ENCODE data around the gene FAM98B. TPM values are rescaled to one million over a fixed set of nuclear protein-coding genes. Genes with fewer than 3 reads are reported as not detected.

FAM98B gene
- total RNA-seq, 1 donor from 2014 or later = 34.7 TPM

DNA sequence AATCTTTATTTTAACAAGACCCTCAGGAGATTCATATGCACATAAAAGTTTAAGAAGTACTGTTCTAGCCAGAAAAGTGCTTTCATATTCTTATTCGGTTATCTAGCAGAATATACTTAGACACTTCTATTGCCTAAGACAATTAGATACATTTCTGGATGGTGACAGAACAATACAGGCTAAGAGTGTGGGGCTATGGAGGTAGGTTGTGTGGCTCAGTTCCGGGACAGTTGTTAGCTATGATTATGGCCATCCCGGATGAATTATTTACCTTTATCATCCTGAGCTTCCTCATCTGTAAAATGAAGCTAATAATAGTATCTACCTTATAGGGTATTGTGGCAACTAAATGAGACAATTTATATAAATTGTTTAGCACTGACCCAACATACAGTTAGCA, 6.6 kb downstream of the FAM98B start:
- intact Hi-C loops (cut with micrococcal nuclease) = no loop called here

DNA sequence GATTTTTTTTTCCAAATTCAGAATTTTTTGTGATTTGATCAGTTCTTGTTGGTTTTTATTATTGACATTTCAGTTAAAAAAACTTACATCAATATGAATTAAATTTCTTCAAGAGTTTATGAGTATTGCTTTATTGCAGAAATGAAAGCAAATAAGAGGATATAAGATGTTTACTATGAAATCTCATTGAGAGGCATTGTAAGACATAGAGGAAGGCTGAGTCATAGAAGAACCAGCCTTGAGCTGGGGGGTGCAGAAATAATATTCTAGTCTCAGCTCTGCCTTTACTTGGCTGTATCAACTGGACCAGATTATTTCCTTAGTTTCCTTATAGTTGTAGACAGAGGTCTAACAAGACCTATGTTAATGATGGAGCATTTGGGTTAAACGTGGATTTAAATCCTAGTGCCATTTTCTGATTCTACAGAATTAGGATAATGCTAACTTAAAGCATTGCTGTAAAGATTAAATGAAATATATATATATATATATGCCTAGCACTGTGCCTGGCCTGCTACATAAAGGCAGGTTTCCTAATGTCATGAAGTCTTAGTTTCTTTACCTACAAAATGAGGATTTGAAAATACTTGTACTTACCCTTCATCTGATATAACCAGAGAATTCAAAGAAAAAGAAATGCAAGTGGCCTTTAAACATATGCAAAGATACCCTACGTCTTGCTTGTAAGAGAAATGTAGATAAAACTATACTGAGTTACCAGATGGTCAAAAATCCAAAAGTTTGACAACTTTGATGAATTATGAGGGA, 7.3 kb downstream of the FAM98B start:
- intact Hi-C loops (cut with micrococcal nuclease) = no loop called here

DNA sequence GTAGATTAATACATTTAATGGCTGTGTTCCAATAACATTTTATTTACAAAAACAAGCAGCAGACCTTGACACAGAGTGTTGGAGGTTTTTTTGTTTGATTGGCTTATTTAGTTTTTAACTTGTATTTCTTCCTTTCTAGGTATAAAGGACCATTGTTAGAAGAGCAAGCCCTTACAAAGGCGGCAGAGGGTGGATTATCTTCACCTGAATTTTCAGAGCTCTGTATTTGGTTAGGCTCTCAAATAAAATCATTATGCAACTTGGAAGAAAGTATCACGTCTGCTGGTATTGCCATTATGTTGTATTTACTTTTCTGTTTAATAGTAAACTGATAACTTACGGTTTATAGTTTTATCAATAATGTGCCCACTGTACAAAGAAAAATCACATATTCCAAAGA, 10.0 kb downstream of the FAM98B start:
- intact Hi-C loops (cut with micrococcal nuclease) = no loop called here

DNA sequence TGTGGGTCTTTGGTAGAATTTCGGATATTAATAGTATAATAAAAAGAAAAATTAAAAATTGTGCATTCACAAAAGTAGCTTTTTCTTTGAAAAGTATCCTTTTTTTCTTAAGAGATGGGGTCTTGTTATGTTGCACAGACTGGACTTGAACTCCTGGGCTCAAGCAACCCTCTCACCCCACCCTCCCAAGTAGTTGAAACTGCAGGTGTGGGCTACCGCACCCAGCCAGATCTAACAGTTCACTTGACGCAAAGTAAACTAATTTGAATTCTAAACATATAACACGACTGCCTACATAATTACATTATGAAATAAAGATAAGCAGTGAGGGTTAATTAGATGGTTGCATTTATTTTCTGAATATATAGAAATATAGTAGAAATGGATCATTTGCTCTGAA, 10.7 kb downstream of the FAM98B start:
- intact Hi-C loops (cut with micrococcal nuclease) = no loop called here

DNA sequence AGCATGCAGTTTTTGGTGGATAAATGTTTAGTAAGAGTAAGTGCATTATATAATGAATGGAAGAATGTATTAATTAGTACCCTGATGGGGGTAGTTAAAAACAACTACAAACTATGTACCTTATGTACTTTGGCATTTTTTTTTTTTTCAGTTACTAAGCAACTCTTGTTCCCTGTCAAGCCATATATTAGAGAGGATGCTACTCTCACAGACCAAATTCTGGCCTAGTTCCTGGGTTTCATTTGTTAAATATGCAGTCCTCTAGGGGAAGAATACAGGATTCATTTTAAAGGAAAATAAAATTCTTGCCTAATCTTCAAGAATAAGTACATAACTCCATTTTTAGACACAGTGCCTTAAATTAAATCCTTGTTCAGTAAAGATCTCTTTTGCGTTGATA, 16.9 kb downstream of the FAM98B start:
- intact Hi-C loops (cut with micrococcal nuclease) = loop anchor here (5.0 kb wide), 2 partner anchors 91 to 1286 kb away; partner anchors contain the start of gene RASGRP1

DNA sequence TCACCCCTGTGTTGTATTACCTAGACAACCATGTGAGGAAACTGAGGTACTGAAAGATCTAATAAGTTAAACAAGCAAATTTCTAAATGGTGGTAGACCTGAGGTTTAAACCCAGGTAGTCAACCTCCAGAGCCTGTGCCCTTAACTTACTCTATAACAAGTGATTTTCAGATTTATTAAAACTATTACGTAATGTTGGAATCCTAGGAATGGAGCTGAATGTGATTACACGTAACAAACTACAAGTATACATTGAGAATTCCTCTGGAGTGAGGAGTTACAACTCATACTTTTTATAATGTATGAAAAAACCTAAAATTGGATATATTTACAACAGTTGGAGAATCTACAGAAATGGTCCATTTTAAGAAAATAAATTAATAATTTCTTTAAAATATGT, 18.0 kb downstream of the FAM98B start:
- intact Hi-C loops (cut with micrococcal nuclease) = loop anchor here (5.0 kb wide), 2 partner anchors 90 to 1285 kb away; partner anchors contain the start of gene RASGRP1

DNA sequence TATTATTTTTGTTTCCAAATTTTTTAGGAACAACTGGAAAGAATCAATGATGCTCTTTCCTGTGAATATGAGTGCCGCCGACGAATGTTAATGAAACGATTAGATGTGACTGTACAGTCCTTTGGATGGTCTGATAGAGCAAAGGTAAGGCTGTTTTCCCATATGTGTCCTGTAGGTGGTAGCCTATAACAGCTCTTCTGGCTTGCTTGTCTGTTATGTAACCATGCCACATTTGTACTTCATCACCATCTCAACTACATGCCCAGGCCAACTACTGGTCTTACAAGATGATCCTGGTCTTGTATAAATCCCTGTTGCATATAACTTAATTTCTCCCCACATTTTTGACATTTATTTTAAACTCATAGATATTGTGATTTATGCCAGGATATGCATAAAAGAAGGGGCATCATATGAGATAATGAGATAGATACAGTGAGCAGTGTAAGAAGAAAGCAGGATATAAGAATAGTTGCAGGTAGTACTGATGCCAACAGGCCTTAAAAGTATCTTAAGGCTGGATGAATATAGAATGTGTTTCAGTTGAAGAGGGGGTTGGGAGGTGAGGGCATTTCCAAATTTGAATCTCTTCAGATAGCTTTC, 20.3 kb downstream of the FAM98B start:
- intact Hi-C loops (cut with micrococcal nuclease) = loop anchor here (1.0 to 5.0 kb wide), 8 partner anchors 19 to 1283 kb away; partner anchors contain the start of genes FAM98B, RASGRP1 and THBS1

DNA sequence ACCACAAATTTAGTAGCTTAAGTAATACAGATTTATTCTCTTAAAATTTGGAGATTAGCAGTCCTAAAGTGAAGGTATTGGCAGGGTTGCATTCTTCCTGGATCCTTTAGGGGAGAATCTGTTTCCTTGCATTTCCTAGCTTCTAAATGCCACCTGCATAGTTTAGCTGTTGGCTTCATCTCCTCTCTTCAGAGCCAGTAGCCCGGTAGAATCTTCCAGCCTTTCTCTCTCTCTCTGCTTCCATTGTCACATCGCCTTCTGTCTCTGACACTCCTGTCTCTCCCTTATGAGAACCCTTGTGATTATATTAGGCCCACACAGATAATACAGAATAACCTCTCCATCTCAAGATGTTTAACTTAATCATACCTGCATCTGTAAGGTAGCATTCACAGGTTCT, 21.4 kb downstream of the FAM98B start:
- intact Hi-C loops (cut with micrococcal nuclease) = loop anchor here (2.0 kb wide), 2 partner anchors 21 to 1105 kb away; partner anchors contain the start of genes FAM98B and THBS1

DNA sequence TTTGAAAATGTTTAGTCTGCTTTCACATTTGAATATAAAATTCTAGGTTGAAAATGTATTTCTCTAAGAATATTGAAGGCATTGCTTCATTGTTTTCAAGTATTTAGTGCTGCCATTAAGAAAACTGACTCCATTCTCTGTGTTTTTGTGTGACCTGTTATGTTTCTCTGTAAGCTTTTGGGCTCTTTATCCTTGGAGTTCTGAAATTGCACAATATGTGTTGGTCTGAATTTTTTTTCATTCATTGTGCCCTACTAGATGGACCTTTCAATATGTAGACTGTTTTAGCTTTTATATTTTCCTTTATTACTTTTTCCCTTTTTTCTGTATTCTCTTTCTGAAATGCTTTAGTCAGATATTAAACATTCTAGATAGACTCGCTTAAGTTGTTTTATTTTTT, 22.2 kb downstream of the FAM98B start:
- intact Hi-C loops (cut with micrococcal nuclease) = no loop called here

DNA sequence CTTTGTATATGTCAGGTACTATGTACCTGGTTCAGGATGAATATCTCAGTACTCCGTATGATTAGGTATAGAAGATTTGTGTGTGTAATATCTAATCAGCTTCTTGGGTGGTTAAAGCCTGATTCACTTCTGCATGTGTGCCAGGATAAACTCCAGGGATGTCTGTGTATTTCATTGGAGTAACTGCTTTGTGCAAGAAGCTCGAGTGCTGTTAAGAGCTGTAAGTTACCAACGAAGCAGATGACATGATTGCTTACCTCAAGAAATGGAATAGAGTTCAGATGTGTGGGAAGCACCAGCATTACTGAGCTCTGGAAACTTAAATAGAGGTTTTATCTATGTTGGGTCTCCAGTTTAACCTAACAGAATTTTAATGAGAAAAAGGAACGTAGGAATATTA, 23.7 kb downstream of the FAM98B start:
- intact Hi-C loops (cut with micrococcal nuclease) = no loop called here

DNA sequence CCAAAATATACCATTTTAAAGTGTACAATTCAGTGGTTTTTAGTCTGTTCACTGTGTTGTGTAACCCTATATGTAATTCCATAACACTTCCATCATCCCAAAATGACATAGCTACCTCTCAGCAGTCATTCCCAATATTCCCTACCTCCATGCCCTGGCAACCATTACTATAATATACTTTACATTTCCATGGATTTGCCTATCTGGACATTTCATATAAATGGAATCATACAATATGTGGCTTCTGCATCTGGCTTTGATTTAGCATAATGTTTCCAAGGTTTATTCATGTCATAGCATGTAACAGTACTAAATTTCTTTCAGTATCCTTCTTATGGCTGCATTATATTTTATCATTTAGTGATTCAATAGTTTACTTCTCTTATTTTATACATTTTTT, 25.3 kb downstream of the FAM98B start:
- intact Hi-C loops (cut with micrococcal nuclease) = no loop called here

DNA sequence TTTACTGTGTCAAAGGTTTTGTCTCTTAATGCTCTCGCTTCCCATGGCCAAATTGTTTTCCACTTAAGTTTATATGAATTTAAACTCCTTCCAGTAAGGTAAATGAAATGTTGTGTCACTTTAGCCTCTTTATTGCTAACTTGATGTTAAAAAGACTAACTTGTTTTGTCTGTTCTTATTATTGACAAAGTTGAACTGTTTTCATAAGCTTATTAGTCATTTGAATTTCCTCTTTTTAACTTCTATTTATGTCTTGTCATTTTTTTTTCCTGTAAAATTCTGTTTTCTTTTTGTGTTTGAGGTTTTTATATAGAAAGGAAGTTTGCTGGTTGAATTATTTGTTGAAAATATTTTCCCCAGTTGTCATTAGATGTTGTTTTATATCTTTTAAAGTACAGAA, 25.8 kb downstream of the FAM98B start:
- intact Hi-C loops (cut with micrococcal nuclease) = no loop called here

DNA sequence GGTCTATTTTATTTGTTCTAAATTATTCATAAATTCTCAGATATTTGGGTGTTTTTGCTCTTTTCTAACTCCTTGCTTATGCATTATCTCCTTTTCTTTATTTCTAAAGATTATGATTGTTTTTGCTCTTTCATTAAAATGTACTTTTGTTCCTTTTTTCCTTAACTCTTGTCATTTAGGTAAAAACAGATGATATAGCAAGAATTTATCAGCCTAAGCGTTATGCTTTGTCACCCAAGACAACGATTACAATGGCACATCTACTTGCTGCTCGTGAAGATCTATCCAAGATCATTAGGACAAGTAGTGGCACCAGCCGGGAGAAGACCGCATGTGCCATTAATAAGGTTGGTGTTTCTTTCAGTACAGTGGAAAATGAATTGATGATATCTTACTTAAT, 27.2 kb downstream of the FAM98B start:
- intact Hi-C loops (cut with micrococcal nuclease) = no loop called here

DNA sequence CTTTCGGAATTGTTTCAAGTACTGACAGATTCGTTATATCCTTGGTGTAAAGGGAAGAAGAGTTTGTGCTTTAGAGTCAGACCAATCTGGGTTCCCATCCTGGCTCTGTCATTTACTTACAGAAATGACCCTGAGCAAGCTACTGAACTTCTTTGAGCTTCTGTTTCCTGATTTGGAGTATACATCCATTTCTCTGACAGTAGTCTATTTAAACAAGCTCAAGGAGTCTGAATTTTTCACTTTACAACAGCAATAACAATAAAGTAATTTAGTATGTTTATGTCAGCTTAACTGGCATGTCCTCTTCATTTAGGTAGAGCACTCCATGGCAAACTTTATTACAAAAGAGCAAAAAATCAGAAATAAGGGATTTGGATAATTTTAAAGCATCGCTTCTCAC, 27.8 kb downstream of the FAM98B start:
- intact Hi-C loops (cut with micrococcal nuclease) = no loop called here

DNA sequence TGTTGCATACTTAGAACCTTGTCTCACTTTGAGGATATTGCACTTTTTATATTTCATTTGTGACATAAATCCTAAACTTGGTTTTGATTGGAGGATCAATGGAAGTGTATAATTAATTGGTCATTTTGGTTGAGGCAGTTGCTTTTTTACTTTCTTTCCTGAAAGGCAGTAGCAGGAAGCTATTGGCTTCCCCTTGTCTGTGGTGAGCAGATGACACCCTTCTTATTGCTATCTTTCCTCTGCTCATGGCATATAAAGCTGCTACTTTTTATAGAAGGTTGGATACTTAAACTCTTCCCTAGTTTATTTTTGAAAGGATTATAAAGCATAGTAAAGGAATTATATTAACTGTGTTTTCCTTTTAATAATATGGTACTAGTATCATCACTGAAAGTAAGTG, 28.6 kb downstream of the FAM98B start:
- intact Hi-C loops (cut with micrococcal nuclease) = no loop called here

DNA sequence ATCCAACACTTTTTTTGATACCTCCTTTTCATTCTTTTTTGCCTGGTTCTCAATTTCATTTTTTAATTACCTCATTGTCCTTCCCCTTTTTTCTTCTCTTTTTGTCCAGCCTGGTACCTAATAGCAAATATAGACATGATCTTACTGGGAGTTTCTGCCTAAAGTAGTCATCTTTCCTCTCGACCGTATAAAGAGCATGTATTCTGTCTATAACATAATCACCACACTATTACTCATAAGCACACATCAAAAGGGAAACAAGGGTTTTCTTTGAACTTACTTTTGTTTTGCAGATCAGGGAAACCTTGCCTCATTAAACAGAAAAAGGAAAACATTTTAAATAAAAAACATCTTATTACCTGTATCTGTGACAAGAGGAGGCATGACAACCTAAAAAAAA, 33.0 kb downstream of the FAM98B start:
- intact Hi-C loops (cut with micrococcal nuclease) = loop anchor here (1.0 to 5.0 kb wide), 4 partner anchors 35 to 209 kb away; no protein-coding TSS in a partner anchor

DNA sequence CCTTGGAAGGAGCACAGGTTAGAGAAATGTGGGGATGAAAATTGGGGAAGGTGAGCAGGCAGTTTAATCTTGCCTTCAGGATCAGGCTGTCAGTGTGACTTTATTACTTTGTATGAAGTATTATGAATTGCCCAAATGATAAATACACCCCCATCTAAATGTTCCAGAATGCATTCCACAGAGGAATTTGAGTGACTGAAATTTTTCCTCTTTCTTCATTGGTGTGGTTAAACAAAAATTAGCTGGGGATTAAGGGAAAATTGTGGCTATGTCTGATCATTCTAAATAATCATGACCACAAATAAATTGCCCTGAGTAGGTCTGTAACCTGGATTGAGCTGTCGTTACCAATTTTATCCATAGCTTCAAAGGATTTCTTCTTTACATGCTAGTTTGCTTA, 33.5 kb downstream of the FAM98B start:
- intact Hi-C loops (cut with micrococcal nuclease) = loop anchor here (1.0 to 5.0 kb wide), 4 partner anchors 35 to 209 kb away; no protein-coding TSS in a partner anchor

DNA sequence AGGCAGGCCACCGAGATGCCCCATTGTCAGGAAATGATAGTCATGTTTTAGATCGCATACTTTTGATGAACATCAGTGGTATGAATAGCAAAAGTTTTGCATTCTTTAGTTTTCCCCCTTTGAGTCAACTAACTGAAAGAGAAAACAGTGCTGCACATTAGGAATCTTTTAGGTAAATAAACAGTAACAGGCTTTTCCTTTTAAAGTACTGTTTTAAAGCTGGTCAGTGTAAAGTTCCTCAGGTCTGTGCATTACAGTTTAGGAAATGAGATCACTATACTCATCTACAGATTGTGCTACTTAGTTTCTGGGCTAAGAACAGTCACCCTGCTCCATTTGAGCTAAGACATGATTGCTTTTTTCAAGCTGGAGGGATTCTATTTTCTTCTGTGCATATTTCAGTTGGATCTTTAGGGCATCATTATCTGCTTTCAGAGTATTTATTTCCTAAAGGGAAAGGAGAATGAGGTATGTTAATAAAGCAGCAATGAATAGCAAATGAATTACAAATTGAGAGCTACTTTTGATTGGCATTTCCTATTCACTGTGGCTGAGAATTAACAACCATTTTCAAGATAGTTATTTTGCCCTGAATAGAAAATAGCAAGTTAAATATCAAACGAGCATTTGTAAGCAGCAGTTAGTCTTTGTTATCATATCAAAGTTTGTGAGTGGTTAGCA, 36.5 kb downstream of the FAM98B start:
- intact Hi-C loops (cut with micrococcal nuclease) = loop anchor here (2.0 kb wide), 1 partner anchor 18 kb away; no protein-coding TSS in a partner anchor

DNA sequence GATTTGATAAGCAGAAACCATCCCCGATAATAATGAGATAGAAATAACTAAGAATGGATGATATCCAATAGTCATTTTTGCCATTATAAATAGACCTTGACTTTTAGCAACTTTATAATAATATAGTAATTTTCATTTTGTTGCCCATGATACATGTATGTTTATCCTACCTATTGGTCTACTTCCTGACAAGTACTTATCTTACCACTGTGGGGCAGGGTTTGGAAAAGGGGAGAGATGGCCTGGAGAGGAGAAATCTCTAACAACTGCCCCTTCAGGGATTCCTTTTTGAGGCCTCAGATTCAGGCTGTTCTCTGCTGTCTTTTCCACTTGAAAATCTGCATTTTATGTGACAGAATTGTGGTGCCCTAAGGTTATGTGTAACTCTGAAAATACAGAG, 42.2 kb downstream of the FAM98B start:
- intact Hi-C loops (cut with micrococcal nuclease) = no loop called here

DNA sequence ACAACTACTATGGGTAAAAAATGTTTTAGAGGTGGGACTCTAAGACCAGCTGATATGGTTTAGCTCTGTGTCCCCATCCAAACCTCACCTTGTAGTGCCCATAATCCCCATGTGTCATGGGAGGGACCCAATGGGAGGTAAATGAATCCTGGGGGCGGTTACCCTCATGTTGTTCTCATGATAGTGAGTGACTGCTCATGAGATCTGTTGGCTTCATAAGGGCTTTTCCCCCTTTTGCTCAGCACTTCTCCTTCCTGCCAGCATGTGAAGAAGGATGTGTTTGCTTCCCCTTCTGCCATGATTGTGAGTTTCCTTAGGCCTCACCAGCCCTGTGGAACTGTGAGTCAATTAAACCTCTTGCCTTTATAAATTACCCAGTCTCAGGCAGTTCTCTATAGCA, 45.7 kb downstream of the FAM98B start:
- intact Hi-C loops (cut with micrococcal nuclease) = loop anchor here (1.0 kb wide), 1 partner anchor 8 kb away; no protein-coding TSS in a partner anchor

DNA sequence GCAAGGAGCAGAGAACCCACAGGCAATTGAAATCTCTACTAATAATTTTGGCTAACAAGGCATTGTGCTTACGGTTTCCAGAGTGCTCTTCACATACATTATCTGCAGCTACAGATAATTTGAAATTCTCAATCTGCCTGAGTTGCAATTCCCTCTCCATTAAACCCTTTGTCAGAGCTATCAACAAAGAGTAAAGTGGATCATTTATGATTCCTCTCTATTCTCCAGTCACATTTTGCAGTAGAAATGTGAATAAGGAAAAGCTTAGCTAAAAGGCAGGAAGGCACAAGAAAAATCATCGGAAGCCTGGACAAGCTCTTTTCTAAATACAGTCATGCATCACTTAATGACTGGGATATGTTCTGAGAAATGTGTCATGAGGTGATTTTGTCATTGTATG, 49.6 kb downstream of the FAM98B start:
- intact Hi-C loops (cut with micrococcal nuclease) = no loop called here

All from T-helper 1 cell treated with Interleukin-12 subunit alpha and Interleukin-12 subunit beta and Interleukin-4 antibody, amounts not matched to agents 30 ng/mL and 1 ng/mL, for 36 hours (primary cell).